GM23338 (cell line): Measurements from ENCODE around the gene JTB. TPM values are rescaled to one million over a fixed set of nuclear protein-coding genes. Genes with fewer than 3 reads are reported as not detected.

ENCODE experiments used
- ATAC-seq: fragments of 200-7000 bp; cut with Tn5 transposase; 3 replicates; pipeline ENCODE4 v1.9.1; 2020
- DNase-seq: peaks from one replicate; pipeline ENCODE4 v3.0.0-alpha.2; 2015; ENCODE audit warnings: low spot score
- H2AFZ ChIP-seq: fragments of 200-600 bp; sonication (generic); 2 replicates; pipeline ENCODE4 v1.8.0; 2016; ENCODE audit warnings: antibody characterized with exemption, mild to moderate bottlenecking, moderate library complexity
- H3F3A ChIP-seq: fragments of 200-600 bp; sonication (generic); replicated peaks from 2 replicates; pipeline ENCODE4 v1.8.0; 2017; ENCODE audit warnings: antibody characterized with exemption, mixed run types, low read depth
- H3K27ac ChIP-seq: fragments of 200-600 bp; sonication (generic); 2 replicates; pipeline ENCODE4 v1.6.1; 2016; ENCODE audit warnings: low read depth
- H3K27me3 ChIP-seq: fragments of 200-600 bp; sonication (generic); 2 replicates; pipeline ENCODE4 v1.8.0; 2016; ENCODE audit warnings: mild to moderate bottlenecking, mixed run types, moderate library complexity; ENCODE audit not compliant: insufficient read depth
- H3K36me3 ChIP-seq: fragments of 200-600 bp; sonication (generic); 2 replicates; pipeline ENCODE4 v1.8.0; 2016; ENCODE audit warnings: mild to moderate bottlenecking; ENCODE audit not compliant: insufficient read depth
- H3K4me1 ChIP-seq: fragments of 200-600 bp; sonication (generic); 2 replicates; pipeline ENCODE4 v1.8.0; 2016; ENCODE audit warnings: mild to moderate bottlenecking, moderate library complexity; ENCODE audit not compliant: insufficient read depth
- H3K4me2 ChIP-seq: fragments of 200-600 bp; sonication (generic); 2 replicates; pipeline ENCODE4 v1.7.1; 2017; ENCODE audit warnings: mixed run types
- H3K4me3 ChIP-seq: fragments of 200-600 bp; sonication (generic); 2 replicates; pipeline ENCODE4 v1.6.1; 2016; ENCODE audit warnings: mixed run types
- H3K79me2 ChIP-seq: fragments of 200-600 bp; sonication (generic); replicated peaks from 2 replicates; pipeline ENCODE4 v1.8.0; 2017; ENCODE audit warnings: mild to moderate bottlenecking; ENCODE audit not compliant: insufficient read depth
- H3K9me2 ChIP-seq: fragments of 200-600 bp; sonication (generic); 2 replicates; pipeline ENCODE4 v1.8.0; 2017; ENCODE audit not compliant: insufficient read depth
- H4K20me1 ChIP-seq: fragments of 200-600 bp; sonication (generic); replicated peaks from 2 replicates; pipeline ENCODE4 v1.8.0; 2017; ENCODE audit warnings: mild to moderate bottlenecking; ENCODE audit not compliant: insufficient read depth
- H3K27ac Mint-ChIP-seq: 2 replicates; pipeline ENCODE4 v1.8.0; 2020; ENCODE audit warnings: inconsistent platforms, mild to moderate bottlenecking, moderate library complexity, mixed read lengths
- H3K27me3 Mint-ChIP-seq: 3 replicates; pipeline ENCODE4 v1.8.0; 2022; ENCODE audit warnings: low read depth, mild to moderate bottlenecking, moderate library complexity, mixed read lengths, inconsistent platforms; ENCODE audit not compliant: insufficient read depth, poor library complexity
- H3K36me3 Mint-ChIP-seq: 3 replicates; pipeline ENCODE4 v1.8.0; 2021; ENCODE audit warnings: low read depth, mild to moderate bottlenecking, inconsistent platforms, moderate library complexity, mixed read lengths
- H3K4me1 Mint-ChIP-seq: 3 replicates; pipeline ENCODE4 v1.8.0; 2020; ENCODE audit warnings: mild to moderate bottlenecking, inconsistent platforms, mixed read lengths
- H3K4me3 Mint-ChIP-seq: 3 replicates; pipeline ENCODE4 v1.8.0; 2021; ENCODE audit warnings: moderate library complexity, mild to moderate bottlenecking, inconsistent platforms, mixed read lengths
- H3K9me3 Mint-ChIP-seq: 3 replicates; pipeline ENCODE4 v1.8.0; 2020; ENCODE audit warnings: moderate library complexity, mild to moderate bottlenecking, inconsistent platforms, mixed read lengths
- CREB1 ChIP-seq: fragments of 250-450 bp; sonication (Bioruptor Pico); IDR thresholded peaks from 2 replicates; pipeline ENCODE4 v1.5.0; 2020; ENCODE audit warnings: low read depth, mild to moderate bottlenecking, moderate library complexity
- EZH2 ChIP-seq: fragments of 200-600 bp; sonication (generic); IDR thresholded peaks from one replicate; pipeline ENCODE4 v1.8.0; 2017; ENCODE audit warnings: antibody characterized with exemption, mild to moderate bottlenecking, low read depth; ENCODE audit not compliant: unreplicated experiment
- EZH2phosphoT487 ChIP-seq: fragments of 200-600 bp; sonication (generic); IDR thresholded peaks from one replicate; pipeline ENCODE4 v1.8.1; 2018; ENCODE audit warnings: antibody characterized with exemption; ENCODE audit not compliant: unreplicated experiment
- POLR2AphosphoS5 ChIP-seq: IDR thresholded peaks from 2 replicates; pipeline ENCODE4 v1.6.1; 2016; ENCODE audit warnings: antibody characterized with exemption, low read depth
- REST ChIP-seq: IDR thresholded peaks from one replicate; pipeline ENCODE4 v1.6.1; 2018; ENCODE audit warnings: antibody characterized with exemption; ENCODE audit not compliant: unreplicated experiment
- STAT1 ChIP-seq: IDR thresholded peaks from one replicate; pipeline ENCODE4 v1.6.1; 2016; ENCODE audit warnings: antibody characterized with exemption; ENCODE audit not compliant: unreplicated experiment
- ZNF462 ChIP-seq: fragments of 250-450 bp; sonication (Bioruptor Pico); IDR thresholded peaks from 2 replicates; pipeline ENCODE4 v1.5.0; 2020; ENCODE audit warnings: mild to moderate bottlenecking, moderate library complexity
- polyA plus RNA-seq: library from polyadenylated mRNA; unstranded; fragments of >200 nt; fragmentation: Nextera tagmentation; extraction: Ambion mirVana; gene quantifications from 2 replicates; pipeline ENCODE4 v1.2.1, GENCODE V29; 2016
- total RNA-seq: library from RNA; depleted of rRNA; stranded (reverse); fragments of >200 nt; shearing (Covaris generic); gene quantifications from 2 replicates; pipeline ENCODE4 v1.2.3, GENCODE V29; 2014
- TF ChIP-seq, protein P1 (sequence below), 2 experiments: fragments of 200-600 bp in 1 of 2; sonication (generic) in 1 of 2; conservative IDR thresholded peaks; 2 replicates each; pipeline versions ENCODE4 v1.5.1 to v1.6.1; 2016 to 2017; ENCODE audit warnings: antibody characterized with exemption in 2 of 2, low read depth in 2 of 2, mild to moderate bottlenecking in 2 of 2, moderate library complexity in 1 of 2

Gene JTB
- total and polyA plus RNA-seq, 2 experiments from 2014 or later: 140 to 208 TPM

- TF ChIP-seq ZNF462 (CRISPR knock-in tag) (no peak), POLR2AphosphoS5 (no peak), CREB1 (CRISPR knock-in tag) (no peak), EZH2phosphoT487 (no peak), STAT1 (no peak), EZH2 (no peak)
- TF ChIP-seq, protein P1, sequence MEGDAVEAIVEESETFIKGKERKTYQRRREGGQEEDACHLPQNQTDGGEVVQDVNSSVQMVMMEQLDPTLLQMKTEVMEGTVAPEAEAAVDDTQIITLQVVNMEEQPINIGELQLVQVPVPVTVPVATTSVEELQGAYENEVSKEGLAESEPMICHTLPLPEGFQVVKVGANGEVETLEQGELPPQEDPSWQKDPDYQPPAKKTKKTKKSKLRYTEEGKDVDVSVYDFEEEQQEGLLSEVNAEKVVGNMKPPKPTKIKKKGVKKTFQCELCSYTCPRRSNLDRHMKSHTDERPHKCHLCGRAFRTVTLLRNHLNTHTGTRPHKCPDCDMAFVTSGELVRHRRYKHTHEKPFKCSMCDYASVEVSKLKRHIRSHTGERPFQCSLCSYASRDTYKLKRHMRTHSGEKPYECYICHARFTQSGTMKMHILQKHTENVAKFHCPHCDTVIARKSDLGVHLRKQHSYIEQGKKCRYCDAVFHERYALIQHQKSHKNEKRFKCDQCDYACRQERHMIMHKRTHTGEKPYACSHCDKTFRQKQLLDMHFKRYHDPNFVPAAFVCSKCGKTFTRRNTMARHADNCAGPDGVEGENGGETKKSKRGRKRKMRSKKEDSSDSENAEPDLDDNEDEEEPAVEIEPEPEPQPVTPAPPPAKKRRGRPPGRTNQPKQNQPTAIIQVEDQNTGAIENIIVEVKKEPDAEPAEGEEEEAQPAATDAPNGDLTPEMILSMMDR (conservative IDR thresholded peaks at IDR 0.05; ENCODE audit: low read depth in 2 of 2): no peak
These were observed 18.2 kb upstream of the JTB start (continued) for GRCh38 chr1:153995640-153996039.

- ATAC-seq: no peak
- peaks cover 60% of the 10 kb centered on the region for H3K36me3 Mint-ChIP-seq
These were observed 17.7 kb upstream of the JTB start for GRCh38 chr1:153995202-153995601.

More at GRCh38 chr1:153995202-153995601, 17.7 kb upstream of the JTB start:
- peaks cover 17% of the 10 kb centered on the region for H3K4me1 ChIP-seq
- no peaks in the 10 kb centered on the region for H3K9me2 ChIP-seq
- H3F3A ChIP-seq: peaks cover 42% of the 10 kb centered on the region
- no peak for DNase-seq
- H3K27ac ChIP-seq: 0 out of 2 replicates have a peak overlapping the region, but pooled peaks have one; percentile 2
- H2AFZ ChIP-seq: no peak overlapping the region
- Mint-ChIP-seq H3K4me3 (no peak overlapping the region), H3K27ac (no peak overlapping the region), H3K9me3 (peaks cover 8% of the 10 kb centered on the region; the same call in 2 of the 3 replicates), H3K4me1 (peaks cover 17% of the 10 kb centered on the region), H3K27me3 (peaks cover 21% of the 10 kb centered on the region)
- peaks cover 23% of the 10 kb centered on the region for H3K79me2 ChIP-seq
- peaks cover 27% of the 10 kb centered on the region for H4K20me1 ChIP-seq
- peaks cover 38% of the 10 kb centered on the region for H3K36me3 ChIP-seq
- no peak overlapping the region for H3K4me2 ChIP-seq
- peak; percentile 34; the same call in 1 of the 2 replicates for TF ChIP-seq POLR2AphosphoS5
- TF ChIP-seq REST: no peak
- H3K27me3 ChIP-seq: no peaks in the 10 kb centered on the region
- H3K4me3 ChIP-seq: no peak overlapping the region
